ENCODE results near the gene RHBDL1.

GRCh38 chr16:675884-676564, 553 bp downstream of the RHBDL1 start:
- TF ChIP-seq CTCF (IDR thresholded peaks at IDR 0.05; ENCODE audit: low read depth, low read length) (no peak), MYC (IDR thresholded peaks at IDR 0.05; ENCODE audit: low read depth, low read length) (no peak), POLR2A (IDR thresholded peaks at IDR 0.05; ENCODE audit: extremely low read depth, insufficient read length) (no peak)
